Coronary artery (tissue), 2 donors: ENCODE data around the gene NACC2.
A peak's percentile ranks its signal among the peaks of the same experiment; 100 is the strongest.

Experiments used
- DNase-seq: peaks from one replicate; pipeline ENCODE4 v3.0.0-alpha.2; 2017; ENCODE audit warnings: low spot score
- H3K27ac ChIP-seq, 2 donors: fragments of 200-600 bp; sonication (generic); one replicate each; pipeline ENCODE4 v1.5.1; 2016 to 2019
- H3K4me3 ChIP-seq: fragments of 200-600 bp; sonication (generic); 2 replicates; pipeline ENCODE4 v1.5.1; 2016; ENCODE audit warnings: mild to moderate bottlenecking, moderate library complexity
- CTCF ChIP-seq: fragments of 200-600 bp; sonication (generic); IDR thresholded peaks from one replicate; pipeline ENCODE4 v1.5.1; 2019; ENCODE audit warnings: antibody characterized with exemption

NACC2 gene

GRCh38 chr9:136098844-136099243, 3.8 kb upstream of the NACC2 start:
- no peak for TF ChIP-seq CTCF

GRCh38 chr9:136098210-136098609, 3.1 kb upstream of the NACC2 start:
- Histone ChIP-seq H3K27ac (no peak overlapping the region), H3K4me3 (no peak overlapping the region)
- no peak for TF ChIP-seq CTCF
- DNase-seq = no peak

More at GRCh38 chr9:136098844-136099243, 3.8 kb upstream of the NACC2 start:
- Histone ChIP-seq H3K27ac (no peak overlapping the region), H3K4me3 (no peak overlapping the region)
- DNase-seq = no peak

- no peak for TF ChIP-seq CTCF
- H3K4me3 ChIP-seq = peak overlapping the region; percentile 98
- H3K27ac ChIP-seq = peak overlapping the region in 1 of 2 donors; percentile 96
- no peak for DNase-seq
Measured at GRCh38 chr9:136096505-136097001, 1.5 kb upstream of the NACC2 start.

- Histone ChIP-seq H3K27ac (peak overlapping the region; percentile 92 to 96), H3K4me3 (peak overlapping the region; percentile 98)
- peak; percentile 92 for DNase-seq
- TF ChIP-seq CTCF = no peak
Measured at GRCh38 chr9:136093995-136094881, 851 bp downstream of the NACC2 start.

GRCh38 chr9:136093346-136093986, 1.6 kb downstream of the NACC2 start:
- TF ChIP-seq CTCF = no peak
- Histone ChIP-seq H3K4me3 (peak overlapping the region; percentile 98), H3K27ac (peak overlapping the region; percentile 92 to 96)
- DNase-seq = no peak

GRCh38 chr9:136092741-136093140, 2.3 kb downstream of the NACC2 start:
- DNase-seq = no peak
- TF ChIP-seq CTCF = no peak
- Histone ChIP-seq H3K27ac (peak overlapping the region; percentile 92 to 96), H3K4me3 (peak overlapping the region; percentile 98)
